ENCODE measurements around the gene PTPRG.

- TF ChIP-seq, protein P1, sequence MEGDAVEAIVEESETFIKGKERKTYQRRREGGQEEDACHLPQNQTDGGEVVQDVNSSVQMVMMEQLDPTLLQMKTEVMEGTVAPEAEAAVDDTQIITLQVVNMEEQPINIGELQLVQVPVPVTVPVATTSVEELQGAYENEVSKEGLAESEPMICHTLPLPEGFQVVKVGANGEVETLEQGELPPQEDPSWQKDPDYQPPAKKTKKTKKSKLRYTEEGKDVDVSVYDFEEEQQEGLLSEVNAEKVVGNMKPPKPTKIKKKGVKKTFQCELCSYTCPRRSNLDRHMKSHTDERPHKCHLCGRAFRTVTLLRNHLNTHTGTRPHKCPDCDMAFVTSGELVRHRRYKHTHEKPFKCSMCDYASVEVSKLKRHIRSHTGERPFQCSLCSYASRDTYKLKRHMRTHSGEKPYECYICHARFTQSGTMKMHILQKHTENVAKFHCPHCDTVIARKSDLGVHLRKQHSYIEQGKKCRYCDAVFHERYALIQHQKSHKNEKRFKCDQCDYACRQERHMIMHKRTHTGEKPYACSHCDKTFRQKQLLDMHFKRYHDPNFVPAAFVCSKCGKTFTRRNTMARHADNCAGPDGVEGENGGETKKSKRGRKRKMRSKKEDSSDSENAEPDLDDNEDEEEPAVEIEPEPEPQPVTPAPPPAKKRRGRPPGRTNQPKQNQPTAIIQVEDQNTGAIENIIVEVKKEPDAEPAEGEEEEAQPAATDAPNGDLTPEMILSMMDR (IDR thresholded peaks at IDR 0.05; ENCODE audit: low read depth, low read length) = peak; percentile 18
- TF ChIP-seq EZH2phosphoT487 (IDR thresholded peaks at IDR 0.05; ENCODE audit: low read depth) = no peak
These were observed 69.9 kb downstream of the PTPRG start for GRCh38 chr3:61631108-61631769.

Data from OCI-LY3 (cell line).